HG03139 (cell line): Measurements from ENCODE around the gene YEATS4.

Source experiments
- ATAC-seq: cut with Tn5 transposase; IDR thresholded peaks from one replicate; pipeline ENCODE4 v1.9.1; 2021; ENCODE audit not compliant: unreplicated experiment

YEATS4 gene

GRCh38 chr12:69430942-69431590 is 71.5 kb downstream of the YEATS4 start:
- ATAC-seq = no peak

GRCh38 chr12:69431591-69432222 is 72.2 kb downstream of the YEATS4 start:
- ATAC-seq = no peak

- ATAC-seq = no peak
Measured at GRCh38 chr12:69433653-69434052, 74.1 kb downstream of the YEATS4 start.

- ATAC-seq = no peak
Measured at GRCh38 chr12:69435644-69436043, 76.1 kb downstream of the YEATS4 start.

- no peak for ATAC-seq
Measured at GRCh38 chr12:69437073-69437472, 77.5 kb downstream of the YEATS4 start.

GRCh38 chr12:69438539-69438938 is 79.0 kb downstream of the YEATS4 start:
- no peak for ATAC-seq

GRCh38 chr12:69440016-69440415 is 80.5 kb downstream of the YEATS4 start:
- no peak for ATAC-seq
